ENCODE measurements around the gene IL1RN. TPM values are rescaled to one million over a fixed set of nuclear protein-coding genes. Genes with fewer than 3 reads are reported as not detected.

IL1RN gene
- total and polyA plus RNA-seq, 2 of the 13 experiments (the other 11 are each of a cell fraction or from before 2014, with no cell fraction given) = 21.2 to 101 TPM

GRCh38 chr2:113127646-113128570 lies 510 bp downstream of the IL1RN start (continued):
- TF ChIP-seq SIX4 (CRISPR knock-in tag; IDR thresholded peaks at IDR 0.05) (no peak), CAMTA2 (CRISPR knock-in tag; IDR thresholded peaks at IDR 0.05; ENCODE audit: borderline replicate concordance) (no peak), ZNF337 (CRISPR knock-in tag; IDR thresholded peaks at IDR 0.05; ENCODE audit: borderline replicate concordance, low read depth) (no peak), ZBTB44 (CRISPR knock-in tag; IDR thresholded peaks at IDR 0.05) (no peak), YEATS4 (CRISPR knock-in tag; IDR thresholded peaks at IDR 0.05; ENCODE audit: borderline replicate concordance) (no peak), ZNF251 (CRISPR knock-in tag; IDR thresholded peaks at IDR 0.05) (no peak), TBL1XR1 (IDR thresholded peaks at IDR 0.05; ENCODE audit: borderline replicate concordance, low read length, partially characterized antibody) (no peak), ZNF33A (CRISPR knock-in tag; IDR thresholded peaks at IDR 0.05; ENCODE audit: borderline replicate concordance) (no peak), KDM2A (CRISPR knock-in tag; IDR thresholded peaks at IDR 0.05; ENCODE audit: borderline replicate concordance, low read depth) (peak; percentile 30; the same call in 1 of the 2 replicates), NR2F2 (IDR thresholded peaks at IDR 0.05; ENCODE audit: borderline replicate concordance, low read depth) (no peak), KDM3A (CRISPR knock-in tag; IDR thresholded peaks at IDR 0.05; ENCODE audit: low read depth) (no peak), ZNF615 (CRISPR knock-in tag; IDR thresholded peaks at IDR 0.05; ENCODE audit: borderline replicate concordance) (no peak), ZNF850 (CRISPR knock-in tag; conservative IDR thresholded peaks at IDR 0.05) (no peak), SSRP1 (CRISPR knock-in tag; IDR thresholded peaks at IDR 0.05) (peak; percentile 22; the same call in 1 of the 2 replicates), ZNF761 (CRISPR knock-in tag; conservative IDR thresholded peaks at IDR 0.05) (no peak; the same call in 1 of the 2 replicates), ZFYVE20 (CRISPR knock-in tag; IDR thresholded peaks at IDR 0.05; ENCODE audit: borderline replicate concordance, low read depth) (0 out of 2 replicates have a peak, but pooled peaks have one; percentile 17), HOMEZ (CRISPR knock-in tag; IDR thresholded peaks at IDR 0.05; ENCODE audit: low read depth) (no peak), ZNF24 (IDR thresholded peaks at IDR 0.05) (no peak), ZNF224 (CRISPR knock-in tag; IDR thresholded peaks at IDR 0.05) (no peak), JUND (CRISPR knock-in tag; IDR thresholded peaks at IDR 0.05) (peak; percentile 38; the same call in 1 of the 2 replicates), ZNF232 (CRISPR knock-in tag; IDR thresholded peaks at IDR 0.05; ENCODE audit: borderline replicate concordance) (peak; percentile 69; the same call in 1 of the 2 replicates), ZNF17 (CRISPR knock-in tag; IDR thresholded peaks at IDR 0.05) (no peak), POLR2A (IDR thresholded peaks at IDR 0.05; ENCODE audit: insufficient read depth in 1 of 2, low read depth in 2 of 2, low read length in 2 of 2) (no peak; a peak in 1 of 4 replicates), ZNF672 (CRISPR knock-in tag; IDR thresholded peaks at IDR 0.05) (no peak), MYPOP (CRISPR knock-in tag; IDR thresholded peaks at IDR 0.05) (0 out of 2 replicates have a peak, but pooled peaks have one; percentile 1), HIVEP1 (CRISPR knock-in tag; IDR thresholded peaks at IDR 0.05) (no peak), FOXK2 (IDR thresholded peaks at IDR 0.05) (no peak), ZNF776 (CRISPR knock-in tag; IDR thresholded peaks at IDR 0.05) (no peak)
